Gastroesophageal sphincter (tissue), 3 donors: ENCODE results near the gene MCHR2.

Experiments
- CTCF ChIP-seq, 4 experiments: fragments of 200-600 bp in 2 of 4; fragments of 450-650 bp in 2 of 4; sonication (generic) in 1 of 4; IDR thresholded peaks; one replicate each; pipeline ENCODE4 v1.5.1; 2017 to 2019; ENCODE audit warnings: antibody characterized with exemption in 4 of 4, mild to moderate bottlenecking in 2 of 4, moderate library complexity in 2 of 4
- POLR2A ChIP-seq, 2 donors: fragments of 450-650 bp; IDR thresholded peaks; one replicate each; pipeline ENCODE4 v1.6.1; 2017; ENCODE audit warnings: antibody characterized with exemption in 2 of 2, mild to moderate bottlenecking in 2 of 2, moderate library complexity in 1 of 2

- TF ChIP-seq CTCF (IDR thresholded peaks at IDR 0.05) (no peak), POLR2A (IDR thresholded peaks at IDR 0.05) (no peak)
Measured at GRCh38 chr6:99967052-99967451, 27.0 kb downstream of the MCHR2 start.
